Measurements from ENCODE around the gene TEKT5.
"Not testable (repeated sequence)": the region's sequence is repeated elsewhere in the genome, so short reads cannot be mapped to it uniquely, and the experiment has no call there.

Gene TEKT5

GRCh38 chr16:10741249-10741648 is 46.5 kb upstream of the TEKT5 start:
- not testable (repeated sequence) for H3K9ac ChIP-seq (ENCODE audit: low read depth, low read length, poor library complexity); H2AFZ ChIP-seq (ENCODE audit: low read length); H3K4me1 ChIP-seq (ENCODE audit: control insufficient read depth in 2 of 2, insufficient read depth in 1 of 2, low read depth in 1 of 2, low read length in 2 of 2); H3K36me3 ChIP-seq (replicated peaks in 1 of 2; ENCODE audit: control insufficient read depth in 2 of 2, insufficient read depth in 2 of 2, low read length in 2 of 2); H4K8ac ChIP-seq (ENCODE audit: low read depth, low read length); H3K27ac ChIP-seq (replicated peaks; ENCODE audit: low read length); H3K9me3 ChIP-seq (replicated peaks in 1 of 2; ENCODE audit: control insufficient read depth in 2 of 2, insufficient read depth in 1 of 2, low read depth in 1 of 2, low read length in 2 of 2); H3K23ac ChIP-seq (ENCODE audit: low read depth, low read length, poor library complexity); H2BK12ac ChIP-seq (ENCODE audit: low read length); H4K91ac ChIP-seq (ENCODE audit: low read depth, low read length, poor library complexity); H3K4me2 ChIP-seq (ENCODE audit: insufficient read depth, low read length, poor library complexity, severe bottlenecking); H3K27me3 ChIP-seq (ENCODE audit: control insufficient read depth in 3 of 3, insufficient read depth in 3 of 3, low read depth in 1 of 3, low read length in 3 of 3); H2AK5ac ChIP-seq (ENCODE audit: low read depth, low read length); H2BK5ac ChIP-seq (ENCODE audit: low read length); H3K4ac ChIP-seq (ENCODE audit: low read length); H3K18ac ChIP-seq (ENCODE audit: low read length); H3K79me1 ChIP-seq (ENCODE audit: low read depth, low read length); H3K14ac ChIP-seq (ENCODE audit: low read length); DNase-seq (ENCODE audit: low spot score); H2BK15ac ChIP-seq (ENCODE audit: low read length); H2BK120ac ChIP-seq (ENCODE audit: low read depth, low read length); H3K4me3 ChIP-seq (ENCODE audit: low read length in 2 of 2)
- no CpG with 5 or more reads among the region's 10 CpGs for WGBS, 2 donors (ENCODE audit: extremely low coverage in 2 of 2, insufficient read length in 2 of 2, insufficient replicate concordance in 1 of 2)

DNA sequence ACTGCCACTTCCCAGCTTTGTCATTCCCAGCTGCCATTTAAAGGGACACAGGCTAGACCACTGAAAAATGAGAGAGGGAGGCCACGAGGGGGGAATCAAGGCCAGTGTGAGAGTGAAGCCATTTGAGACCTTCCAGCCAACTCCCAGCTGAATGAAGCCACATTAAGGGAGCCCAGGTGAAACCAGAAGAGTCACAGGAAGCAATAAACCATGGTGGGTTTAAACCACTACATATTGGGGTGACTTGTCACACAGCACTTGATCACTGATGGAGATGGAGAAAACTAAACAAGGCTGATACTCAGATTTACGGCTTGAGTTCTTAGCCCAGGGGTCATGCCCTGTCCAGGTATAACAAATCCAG is 46.1 kb upstream of the TEKT5 start:
- Histone ChIP-seq H3K4ac (ENCODE audit: low read length) (no peak overlapping the region), H3K23ac (ENCODE audit: low read depth, low read length, poor library complexity) (no peak overlapping the region), H3K14ac (ENCODE audit: low read length) (no peak overlapping the region), H4K8ac (ENCODE audit: low read depth, low read length) (no peak overlapping the region), H3K9ac (ENCODE audit: low read depth, low read length, poor library complexity) (no peak overlapping the region), H3K4me2 (ENCODE audit: insufficient read depth, low read length, poor library complexity, severe bottlenecking) (no peak overlapping the region), H3K36me3 (replicated peaks in 1 of 2; ENCODE audit: control insufficient read depth in 2 of 2, insufficient read depth in 2 of 2, low read length in 2 of 2) (no peaks in the 10 kb centered on the region), H3K4me3 (ENCODE audit: low read length in 2 of 2) (no peak overlapping the region), H2BK120ac (ENCODE audit: low read depth, low read length) (no peak overlapping the region), H2BK15ac (ENCODE audit: low read length) (no peak overlapping the region), H2AK5ac (ENCODE audit: low read depth, low read length) (no peak overlapping the region), H3K79me1 (ENCODE audit: low read depth, low read length) (no peaks in the 10 kb centered on the region), H3K9me3 (replicated peaks in 1 of 2; ENCODE audit: control insufficient read depth in 2 of 2, insufficient read depth in 1 of 2, low read depth in 1 of 2, low read length in 2 of 2) (no peaks in the 10 kb centered on the region), H3K18ac (ENCODE audit: low read length) (no peak overlapping the region), H2AFZ (ENCODE audit: low read length) (no peak overlapping the region), H3K27ac (replicated peaks; ENCODE audit: low read length) (no peak overlapping the region), H2BK5ac (ENCODE audit: low read length) (no peak overlapping the region), H2BK12ac (ENCODE audit: low read length) (no peak overlapping the region), H3K27me3 (ENCODE audit: control insufficient read depth in 3 of 3, insufficient read depth in 3 of 3, low read depth in 1 of 3, low read length in 3 of 3) (no peaks in the 10 kb centered on the region), H4K91ac (ENCODE audit: low read depth, low read length, poor library complexity) (no peak overlapping the region), H3K4me1 (ENCODE audit: control insufficient read depth in 2 of 2, insufficient read depth in 1 of 2, low read depth in 1 of 2, low read length in 2 of 2) (peaks cover 2 to 3% of the 10 kb centered on the region in 2 donors)
- WGBS, 2 donors (ENCODE audit: extremely low coverage in 2 of 2, insufficient read length in 2 of 2, insufficient replicate concordance in 1 of 2): no CpG with 5 or more reads among the region's 2 CpGs
- no peak for DNase-seq (ENCODE audit: low spot score)

- no peak overlapping the region for H4K91ac ChIP-seq (ENCODE audit: low read depth, low read length, poor library complexity)
Observed at GRCh38 chr16:10740000-10740844, 45.5 kb upstream of the TEKT5 start.

DNA sequence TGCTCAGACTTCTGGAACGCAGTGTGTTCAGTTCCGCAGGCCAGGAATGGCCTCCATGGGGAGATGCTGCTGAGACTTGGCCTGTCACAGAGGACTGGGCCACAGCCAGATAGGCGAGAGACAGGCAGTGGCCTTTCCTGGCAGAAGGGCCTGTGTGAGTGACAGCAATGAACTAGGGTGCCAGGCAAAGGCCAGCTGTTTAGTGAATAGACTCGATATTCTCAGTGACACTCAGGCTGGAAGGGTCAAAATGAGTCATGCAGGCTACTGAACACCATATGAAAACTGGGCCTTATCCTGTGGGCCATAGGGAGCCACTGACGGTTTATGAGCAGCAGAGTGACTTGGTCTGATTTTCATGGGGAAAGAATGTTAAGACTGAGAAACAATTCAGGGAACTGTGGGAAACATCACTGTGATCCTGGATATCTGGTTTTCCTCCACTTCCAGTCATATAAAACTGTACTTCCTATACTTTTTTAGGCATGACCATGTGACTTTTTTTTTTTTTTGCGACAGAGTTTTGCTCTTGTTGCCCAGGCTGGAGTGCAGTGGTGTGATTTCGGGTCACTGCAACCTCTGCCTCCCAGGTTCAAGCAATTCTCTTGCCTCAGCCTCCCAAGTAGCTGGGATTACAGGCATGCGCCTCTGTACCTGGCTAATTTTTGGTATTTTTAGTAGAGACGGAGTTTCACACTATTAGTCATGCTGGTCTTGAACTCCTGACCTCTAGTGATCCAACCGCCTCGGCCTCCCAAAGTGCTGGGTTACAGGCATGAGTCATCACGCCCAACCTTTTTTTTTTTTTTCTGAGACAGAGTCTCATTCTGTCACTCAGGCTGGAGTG is 43.7 kb upstream of the TEKT5 start:
- no peak for DNase-seq (ENCODE audit: low spot score)
- Histone ChIP-seq H3K4me2 (ENCODE audit: insufficient read depth, low read length, poor library complexity, severe bottlenecking) (no peak overlapping the region), H3K27me3 (ENCODE audit: control insufficient read depth in 3 of 3, insufficient read depth in 3 of 3, low read depth in 1 of 3, low read length in 3 of 3) (no peaks in the 10 kb centered on the region), H2BK12ac (ENCODE audit: low read length) (no peak overlapping the region), H3K14ac (ENCODE audit: low read length) (no peak overlapping the region), H3K4ac (ENCODE audit: low read length) (no peak overlapping the region), H3K4me1 (ENCODE audit: control insufficient read depth in 2 of 2, insufficient read depth in 1 of 2, low read depth in 1 of 2, low read length in 2 of 2) (peaks cover 0 to 2% of the 10 kb centered on the region in 2 donors), H2BK120ac (ENCODE audit: low read depth, low read length) (no peak overlapping the region), H4K91ac (ENCODE audit: low read depth, low read length, poor library complexity) (no peak overlapping the region), H2AK5ac (ENCODE audit: low read depth, low read length) (peak overlapping the region; percentile 86), H3K23ac (ENCODE audit: low read depth, low read length, poor library complexity) (no peak overlapping the region), H3K9me3 (replicated peaks in 1 of 2; ENCODE audit: control insufficient read depth in 2 of 2, insufficient read depth in 1 of 2, low read depth in 1 of 2, low read length in 2 of 2) (no peaks in the 10 kb centered on the region), H2BK5ac (ENCODE audit: low read length) (no peak overlapping the region), H3K18ac (ENCODE audit: low read length) (no peak overlapping the region), H3K36me3 (replicated peaks in 1 of 2; ENCODE audit: control insufficient read depth in 2 of 2, insufficient read depth in 2 of 2, low read length in 2 of 2) (no peaks in the 10 kb centered on the region), H2BK15ac (ENCODE audit: low read length) (no peak overlapping the region), H3K27ac (replicated peaks; ENCODE audit: low read length) (no peak overlapping the region), H3K9ac (ENCODE audit: low read depth, low read length, poor library complexity) (peak overlapping the region; percentile 0), H3K79me1 (ENCODE audit: low read depth, low read length) (no peaks in the 10 kb centered on the region), H2AFZ (ENCODE audit: low read length) (no peak overlapping the region), H4K8ac (ENCODE audit: low read depth, low read length) (no peak overlapping the region), H3K4me3 (ENCODE audit: low read length in 2 of 2) (no peak overlapping the region)
- no CpG with 5 or more reads among the region's 12 CpGs for WGBS, 2 donors (ENCODE audit: extremely low coverage in 2 of 2, insufficient read length in 2 of 2, insufficient replicate concordance in 1 of 2)

More at GRCh38 chr16:10740000-10740844, 45.5 kb upstream of the TEKT5 start:
- H4K8ac ChIP-seq (ENCODE audit: low read depth, low read length): no peak overlapping the region
- H2BK120ac ChIP-seq (ENCODE audit: low read depth, low read length): no peak overlapping the region
- H2BK12ac ChIP-seq (ENCODE audit: low read length): no peak overlapping the region
- no peak overlapping the region for H3K4me2 ChIP-seq (ENCODE audit: insufficient read depth, low read length, poor library complexity, severe bottlenecking)
- H2BK15ac ChIP-seq (ENCODE audit: low read length): no peak overlapping the region
- no peaks in the 10 kb centered on the region for H3K9me3 ChIP-seq (replicated peaks in 1 of 2; ENCODE audit: control insufficient read depth in 2 of 2, insufficient read depth in 1 of 2, low read depth in 1 of 2, low read length in 2 of 2)
- no peaks in the 10 kb centered on the region for H3K79me1 ChIP-seq (ENCODE audit: low read depth, low read length)
- no peak overlapping the region for H3K4ac ChIP-seq (ENCODE audit: low read length)
- H3K27me3 ChIP-seq (ENCODE audit: control insufficient read depth in 3 of 3, insufficient read depth in 3 of 3, low read depth in 1 of 3, low read length in 3 of 3): no peaks in the 10 kb centered on the region
- H2AK5ac ChIP-seq (ENCODE audit: low read depth, low read length): no peak overlapping the region
- peaks cover 2 to 3% of the 10 kb centered on the region in 2 donors for H3K4me1 ChIP-seq (ENCODE audit: control insufficient read depth in 2 of 2, insufficient read depth in 1 of 2, low read depth in 1 of 2, low read length in 2 of 2)
- H3K14ac ChIP-seq (ENCODE audit: low read length): no peak overlapping the region
- no peak for DNase-seq (ENCODE audit: low spot score)
- no peak overlapping the region for H2BK5ac ChIP-seq (ENCODE audit: low read length)
- no peak overlapping the region for H3K4me3 ChIP-seq (ENCODE audit: low read length in 2 of 2)
- no peak overlapping the region for H2AFZ ChIP-seq (ENCODE audit: low read length)
- WGBS, 2 donors (ENCODE audit: extremely low coverage in 2 of 2, insufficient read length in 2 of 2, insufficient replicate concordance in 1 of 2): no CpG with 5 or more reads among the region's 10 CpGs
- H3K23ac ChIP-seq (ENCODE audit: low read depth, low read length, poor library complexity): no peak overlapping the region
- H3K27ac ChIP-seq (replicated peaks; ENCODE audit: low read length): no peak overlapping the region
- H3K18ac ChIP-seq (ENCODE audit: low read length): no peak overlapping the region
- peak overlapping the region; percentile 63 for H3K9ac ChIP-seq (ENCODE audit: low read depth, low read length, poor library complexity)
- no peaks in the 10 kb centered on the region for H3K36me3 ChIP-seq (replicated peaks in 1 of 2; ENCODE audit: control insufficient read depth in 2 of 2, insufficient read depth in 2 of 2, low read length in 2 of 2)
